Fibroblast of lung (primary cell): ENCODE results near the gene SHC4. TPM values are rescaled to one million over a fixed set of nuclear protein-coding genes. Genes with fewer than 3 reads are reported as not detected.

ENCODE experiments used
- DNase-seq, 2 donors: peaks; one replicate each; pipeline versions ENCODE4 v3.0.0 to v3.0.0-alpha.2; 2010; ENCODE audit warnings: low read depth in 2 of 2
- H2AFZ ChIP-seq: 2 replicates; pipeline ENCODE4 v1.5.1; 2012; ENCODE audit warnings: low read length, control low read depth, inconsistent platforms
- H3K27ac ChIP-seq: 2 replicates; pipeline ENCODE4 v1.5.1; 2011; ENCODE audit warnings: low read length, control low read depth; ENCODE audit not compliant: insufficient read depth
- H3K27me3 ChIP-seq: 2 replicates; pipeline ENCODE4 v1.5.1; 2011; ENCODE audit warnings: mild to moderate bottlenecking, low read length; ENCODE audit not compliant: control insufficient read depth, insufficient read depth
- H3K36me3 ChIP-seq: 2 replicates; pipeline ENCODE4 v1.5.1; 2011; ENCODE audit warnings: low read length; ENCODE audit not compliant: control insufficient read depth, insufficient read depth
- H3K4me1 ChIP-seq: 2 replicates; pipeline ENCODE4 v1.5.1; 2011; ENCODE audit warnings: low read length; ENCODE audit not compliant: control insufficient read depth, insufficient read depth; ENCODE audit errors: extremely low read depth
- H3K4me2 ChIP-seq: 2 replicates; pipeline ENCODE4 v1.5.1; 2011; ENCODE audit warnings: low read length, control low read depth; ENCODE audit not compliant: insufficient read depth; ENCODE audit errors: extremely low read depth
- H3K4me3 ChIP-seq, 4 experiments: fragments of 200-600 bp in 1 of 4; sonication (generic) in 1 of 4; replicated peaks in 1 of 4; 2 replicates each; pipeline ENCODE4 v1.5.1; 2011 to 2016; ENCODE audit warnings: low read length in 4 of 4, low read depth in 3 of 4, mild to moderate bottlenecking in 3 of 4, control low read depth in 2 of 4, inconsistent platforms in 1 of 4, mixed read lengths in 1 of 4; ENCODE audit not compliant: insufficient read depth in 1 of 4; ENCODE audit errors: control extremely low read depth in 1 of 4
- H3K79me2 ChIP-seq: 2 replicates; pipeline ENCODE4 v1.5.1; 2012; ENCODE audit warnings: mild to moderate bottlenecking, low read length, inconsistent platforms; ENCODE audit not compliant: control insufficient read depth, insufficient read depth
- H3K9ac ChIP-seq: 2 replicates; pipeline ENCODE4 v1.5.1; 2011; ENCODE audit warnings: mild to moderate bottlenecking, low read length, control low read depth; ENCODE audit not compliant: insufficient read depth
- H3K9me3 ChIP-seq: 2 replicates; pipeline ENCODE4 v1.5.1; 2012; ENCODE audit warnings: low read depth, low read length; ENCODE audit not compliant: control insufficient read depth, insufficient read depth
- H4K20me1 ChIP-seq: 2 replicates; pipeline ENCODE4 v1.5.1; 2011; ENCODE audit warnings: low read length; ENCODE audit not compliant: control insufficient read depth, insufficient read depth; ENCODE audit errors: extremely low read depth
- CTCF ChIP-seq, 2 donors: IDR thresholded peaks in 1 of 2; conservative IDR thresholded peaks in 1 of 2; 1 replicate in 1 of 2; 2 replicates in 1 of 2; pipeline ENCODE4 v1.5.1; 2011 to 2012; ENCODE audit warnings: low read length in 2 of 2, control low read depth in 1 of 2, inconsistent platforms in 1 of 2, low read depth in 1 of 2, mild to moderate bottlenecking in 1 of 2
- EZH2 ChIP-seq: IDR thresholded peaks from 2 replicates; pipeline ENCODE4 v1.5.1; 2012; ENCODE audit warnings: low read length, control low read depth, mild to moderate bottlenecking; ENCODE audit errors: missing control alignments
- polyA plus RNA-seq, 2 donors: library from polyadenylated mRNA; depleted of rRNA in 1 of 2; stranded (reverse) in 1 of 2; unstranded in 1 of 2; fragments of >200 nt; gene quantifications; 2 replicates each; pipeline ENCODE4 v1.2.1, GENCODE V29; 2011 to 2012; ENCODE audit warnings: missing spikeins in 1 of 2
- total RNA-seq: library from RNA; depleted of rRNA; stranded (reverse); fragments of >200 nt; gene quantifications from 2 replicates; pipeline ENCODE4 v1.2.1, GENCODE V29; 2014

SHC4 gene
- total and polyA plus RNA-seq, 2 donors (not counting 1 experiment from before 2014, with no cell fraction given): 0.75 to 1.5 TPM

- Histone ChIP-seq H2AFZ (no peak overlapping the region), H3K36me3 (no peaks in the 10 kb centered on the region), H3K9me3 (no peaks in the 10 kb centered on the region), H3K79me2 (no peaks in the 10 kb centered on the region), H3K27ac (no peak overlapping the region), H3K4me3 (no peak overlapping the region), H3K9ac (no peak overlapping the region), H3K4me1 (no peaks in the 10 kb centered on the region), H3K4me2 (no peak overlapping the region), H4K20me1 (no peaks in the 10 kb centered on the region), H3K27me3 (no peaks in the 10 kb centered on the region)
- TF ChIP-seq EZH2 (no peak), CTCF (conservative IDR thresholded peaks at IDR 0.05 in 1 of 2, IDR thresholded peaks at IDR 0.05 in 1 of 2; ENCODE audit: low read depth in 1 of 2, low read length in 2 of 2) (no peak)
- DNase-seq: no peak
These were observed 121.2 kb downstream of the SHC4 start for GRCh38 chr15:48842501-48842900.

- no peak overlapping the region for H2AFZ ChIP-seq
- no peaks in the 10 kb centered on the region for H4K20me1 ChIP-seq
- H3K4me1 ChIP-seq: no peaks in the 10 kb centered on the region
- no peak overlapping the region for H3K9ac ChIP-seq
- H3K9me3 ChIP-seq: no peaks in the 10 kb centered on the region
- H3K4me3 ChIP-seq: no peak overlapping the region
- no peaks in the 10 kb centered on the region for H3K79me2 ChIP-seq
- H3K27ac ChIP-seq: no peak overlapping the region
- DNase-seq: no peak
- TF ChIP-seq CTCF (conservative IDR thresholded peaks at IDR 0.05 in 1 of 2, IDR thresholded peaks at IDR 0.05 in 1 of 2; ENCODE audit: low read depth in 1 of 2, low read length in 2 of 2): no peak
- no peak for TF ChIP-seq EZH2
- no peaks in the 10 kb centered on the region for H3K36me3 ChIP-seq
- no peaks in the 10 kb centered on the region for H3K27me3 ChIP-seq
- no peak overlapping the region for H3K4me2 ChIP-seq
These were observed 129.0 kb downstream of the SHC4 start for GRCh38 chr15:48834756-48835155.

- no peak overlapping the region for H3K4me2 ChIP-seq
- no peaks in the 10 kb centered on the region for H3K79me2 ChIP-seq
- H4K20me1 ChIP-seq: no peaks in the 10 kb centered on the region
- no peak overlapping the region for H3K27ac ChIP-seq
- H3K36me3 ChIP-seq: no peaks in the 10 kb centered on the region
- H2AFZ ChIP-seq: no peak overlapping the region
- no peak overlapping the region for H3K9ac ChIP-seq
- no peaks in the 10 kb centered on the region for H3K4me1 ChIP-seq
- DNase-seq: no peak
- TF ChIP-seq EZH2 (no peak), CTCF (conservative IDR thresholded peaks at IDR 0.05 in 1 of 2, IDR thresholded peaks at IDR 0.05 in 1 of 2; ENCODE audit: low read depth in 1 of 2, low read length in 2 of 2) (no peak)
- H3K9me3 ChIP-seq: no peaks in the 10 kb centered on the region
- no peak overlapping the region for H3K4me3 ChIP-seq
- H3K27me3 ChIP-seq: no peaks in the 10 kb centered on the region
These were observed 130.0 kb downstream of the SHC4 start for GRCh38 chr15:48833526-48834239.
